OCI-LY1 (cell line): Measurements from ENCODE around the gene FBLN2.

Experiments used
- EZH2 ChIP-seq: fragments of 200-600 bp; sonication (generic), shearing (Covaris generic); IDR thresholded peaks from 2 replicates; pipeline ENCODE4 v1.8.0; 2017; ENCODE audit warnings: borderline replicate concordance, mixed run types, mild to moderate bottlenecking, antibody characterized with exemption, low read length, moderate library complexity, mixed read lengths
- TF ChIP-seq, protein P1 (sequence below): fragments of 200-600 bp; sonication (generic), shearing (Covaris generic); IDR thresholded peaks from 2 replicates; pipeline ENCODE4 v1.5.1; 2017; ENCODE audit warnings: mild to moderate bottlenecking, antibody characterized with exemption, low read length, moderate library complexity, mixed read lengths

DNA sequence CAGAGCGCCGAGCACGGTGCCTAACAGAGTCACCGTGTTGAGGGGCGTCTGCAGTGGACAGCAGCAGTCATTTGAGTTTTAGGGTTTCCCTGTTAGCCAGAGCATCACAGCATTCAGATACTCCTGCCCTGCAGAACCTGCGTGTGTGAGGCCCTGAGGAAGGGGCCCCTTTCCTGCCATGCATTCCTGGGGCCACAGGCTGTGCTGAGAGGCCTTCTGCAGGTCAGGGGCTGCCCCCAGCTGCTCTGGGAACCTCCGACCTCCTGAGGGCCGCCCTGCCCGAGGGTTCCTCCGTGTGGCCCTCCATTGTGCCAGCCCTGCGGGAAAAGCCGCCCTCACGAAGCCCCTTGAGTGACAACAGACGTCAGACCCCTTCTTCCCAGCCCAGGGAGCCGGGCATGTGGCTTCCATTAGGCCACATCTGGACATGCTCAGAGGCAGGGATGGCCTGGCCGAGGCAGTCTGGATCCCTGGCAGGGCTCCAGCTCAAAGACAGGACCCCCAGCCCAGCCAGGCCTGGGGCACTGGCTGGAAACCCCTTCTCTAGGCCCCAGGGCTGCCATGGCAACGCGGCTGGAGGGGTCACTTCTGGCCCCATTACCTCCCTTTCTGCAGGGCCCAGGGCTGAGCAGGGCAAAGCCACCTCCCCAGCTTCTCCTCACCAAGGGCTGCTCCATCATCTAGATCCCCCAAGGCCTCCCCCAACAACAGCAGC lies 25.3 kb downstream of the FBLN2 start:
- TF ChIP-seq, protein P1, sequence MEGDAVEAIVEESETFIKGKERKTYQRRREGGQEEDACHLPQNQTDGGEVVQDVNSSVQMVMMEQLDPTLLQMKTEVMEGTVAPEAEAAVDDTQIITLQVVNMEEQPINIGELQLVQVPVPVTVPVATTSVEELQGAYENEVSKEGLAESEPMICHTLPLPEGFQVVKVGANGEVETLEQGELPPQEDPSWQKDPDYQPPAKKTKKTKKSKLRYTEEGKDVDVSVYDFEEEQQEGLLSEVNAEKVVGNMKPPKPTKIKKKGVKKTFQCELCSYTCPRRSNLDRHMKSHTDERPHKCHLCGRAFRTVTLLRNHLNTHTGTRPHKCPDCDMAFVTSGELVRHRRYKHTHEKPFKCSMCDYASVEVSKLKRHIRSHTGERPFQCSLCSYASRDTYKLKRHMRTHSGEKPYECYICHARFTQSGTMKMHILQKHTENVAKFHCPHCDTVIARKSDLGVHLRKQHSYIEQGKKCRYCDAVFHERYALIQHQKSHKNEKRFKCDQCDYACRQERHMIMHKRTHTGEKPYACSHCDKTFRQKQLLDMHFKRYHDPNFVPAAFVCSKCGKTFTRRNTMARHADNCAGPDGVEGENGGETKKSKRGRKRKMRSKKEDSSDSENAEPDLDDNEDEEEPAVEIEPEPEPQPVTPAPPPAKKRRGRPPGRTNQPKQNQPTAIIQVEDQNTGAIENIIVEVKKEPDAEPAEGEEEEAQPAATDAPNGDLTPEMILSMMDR: no peak
- TF ChIP-seq EZH2: no peak
